HG03039 (cell line): ENCODE data around the gene UGT2B17.
"Not testable (repeated sequence)": the region's sequence is repeated elsewhere in the genome, so short reads cannot be mapped to it uniquely, and the experiment has no call there.

Experiments
- ATAC-seq: cut with Tn5 transposase; IDR thresholded peaks from one replicate; pipeline ENCODE4 v1.9.1; 2021; ENCODE audit warnings: mild to moderate bottlenecking, moderate library complexity; ENCODE audit not compliant: unreplicated experiment

UGT2B17 gene

DNA sequence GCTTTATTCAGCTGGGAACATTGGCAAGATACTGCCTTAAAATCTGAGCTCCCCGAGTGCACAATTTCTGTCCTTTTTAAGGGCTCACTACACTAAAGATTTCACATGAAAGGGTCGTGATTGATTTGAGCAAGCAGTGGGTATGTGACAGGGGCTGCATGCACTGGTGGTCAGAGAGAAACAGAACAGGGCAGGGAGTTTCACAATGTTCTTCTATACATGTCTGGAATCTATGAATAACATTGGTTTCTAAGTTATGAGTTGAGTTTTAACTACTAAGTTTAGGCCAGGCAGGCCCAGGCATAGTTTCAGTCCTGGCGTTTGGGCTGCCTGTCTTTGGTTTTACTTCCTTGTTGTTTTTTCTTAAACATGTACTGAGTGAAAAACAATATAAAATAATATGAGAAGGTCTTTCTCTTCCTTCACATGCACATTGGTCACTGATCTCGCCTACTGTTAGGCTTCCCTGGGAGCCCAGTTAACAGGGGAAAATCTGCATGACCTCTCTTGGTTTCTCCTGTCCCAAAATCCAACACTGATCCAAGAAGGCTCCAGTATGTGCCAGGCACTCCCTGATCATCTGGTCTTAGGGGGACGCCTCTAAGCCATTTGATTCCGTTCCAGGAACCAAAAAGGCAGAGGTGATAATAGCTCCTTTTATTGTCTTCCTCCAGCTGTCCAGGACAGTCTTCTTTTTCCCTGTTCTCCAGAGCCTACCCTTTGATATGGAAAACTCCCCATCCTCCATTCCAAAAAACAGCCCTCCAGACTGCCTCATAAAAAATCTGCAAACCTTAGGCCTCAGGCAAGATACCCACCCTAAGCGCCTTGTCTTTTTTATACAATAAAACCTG lies at the start of gene UGT2B17:
Gene UGT2B17, minus strand, starts transcription at position 51 of the 854 bp plus-strand sequence. CDS start 7,838 bp downstream, outside the sequence.
- peak; percentile 85 for ATAC-seq

DNA sequence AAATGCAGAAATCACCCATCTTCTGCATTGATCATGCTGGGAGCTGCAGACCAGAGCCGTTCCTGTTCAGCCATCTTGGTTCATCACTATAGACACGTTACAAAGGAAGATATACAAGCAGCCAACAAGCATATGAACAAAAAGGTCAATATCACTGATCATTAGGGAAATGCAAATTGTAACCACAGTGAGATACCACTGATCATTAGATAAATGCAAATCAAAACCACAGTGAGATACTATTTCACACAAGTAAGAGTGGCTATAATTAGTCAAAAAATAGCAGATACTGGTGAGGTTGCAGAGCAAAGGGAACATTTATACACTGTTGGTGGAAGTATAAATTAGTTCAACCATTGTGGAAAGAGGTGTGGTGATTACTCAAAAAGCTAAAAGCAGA lies 46.6 kb upstream of the UGT2B17 start:
- not testable (repeated sequence) for ATAC-seq

- ATAC-seq, result no peak
Measured at GRCh38 chr4:68617003-68617698, 41.0 kb upstream of the UGT2B17 start.

DNA sequence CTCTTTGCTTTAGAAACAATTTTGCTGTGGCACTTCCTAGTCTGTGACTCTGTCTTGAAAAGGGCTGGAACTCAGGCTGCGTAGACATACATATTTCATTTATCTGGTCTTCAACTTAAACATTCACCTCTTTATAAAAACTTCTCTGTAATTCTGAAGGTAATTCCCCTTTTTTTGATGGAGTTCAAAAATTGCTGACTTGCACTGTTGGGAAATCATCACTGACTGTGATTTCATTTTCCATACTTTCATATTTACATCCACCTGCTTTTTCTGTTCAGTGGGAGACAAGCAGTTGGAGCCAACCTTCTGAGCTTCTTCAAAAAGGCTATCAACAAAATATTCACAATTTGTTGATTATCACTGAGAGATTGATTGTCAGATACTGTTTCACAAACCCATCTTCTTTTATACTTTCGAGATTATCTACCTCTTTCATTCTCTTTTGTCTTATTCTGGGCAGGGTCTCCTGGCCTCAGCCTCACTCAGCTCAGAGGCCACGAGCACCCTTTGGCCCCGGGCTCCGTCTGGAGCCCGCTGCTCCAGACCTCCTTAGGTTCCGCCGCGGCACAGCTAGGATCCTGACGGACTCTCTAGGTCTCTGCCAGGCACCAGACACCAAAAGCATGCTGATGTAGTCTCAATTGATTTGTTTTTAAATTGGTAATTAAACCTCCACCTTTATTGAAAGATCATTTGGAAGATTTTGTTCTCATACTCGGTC lies 39.7 kb upstream of the UGT2B17 start:
- ATAC-seq, result no peak

GRCh38 chr4:68613752-68614151 lies 37.6 kb upstream of the UGT2B17 start:
- no peak for ATAC-seq

GRCh38 chr4:68606240-68606639 lies 30.1 kb upstream of the UGT2B17 start:
- no peak for ATAC-seq

DNA sequence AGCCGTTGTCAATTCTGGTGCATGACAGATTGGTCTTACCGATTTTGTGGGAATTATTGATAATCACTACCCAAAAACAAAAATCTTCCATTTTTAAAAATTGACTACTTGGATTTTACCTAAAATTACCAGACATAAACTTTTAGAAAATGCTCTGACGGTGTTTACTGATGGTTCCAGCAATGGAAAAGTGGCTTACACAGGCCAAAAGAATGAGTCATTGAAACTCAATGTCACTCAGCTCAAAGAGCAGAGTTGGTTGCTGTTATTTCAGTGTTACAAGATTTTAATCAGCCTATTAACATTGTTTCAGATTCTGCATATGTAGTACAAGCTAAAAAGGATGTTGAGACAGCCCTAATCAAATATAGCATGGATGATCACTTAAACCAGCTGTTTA lies 23.0 kb upstream of the UGT2B17 start:
- ATAC-seq, result no peak

- no peak for ATAC-seq
Measured at GRCh38 chr4:68597482-68597881, 21.4 kb upstream of the UGT2B17 start.

DNA sequence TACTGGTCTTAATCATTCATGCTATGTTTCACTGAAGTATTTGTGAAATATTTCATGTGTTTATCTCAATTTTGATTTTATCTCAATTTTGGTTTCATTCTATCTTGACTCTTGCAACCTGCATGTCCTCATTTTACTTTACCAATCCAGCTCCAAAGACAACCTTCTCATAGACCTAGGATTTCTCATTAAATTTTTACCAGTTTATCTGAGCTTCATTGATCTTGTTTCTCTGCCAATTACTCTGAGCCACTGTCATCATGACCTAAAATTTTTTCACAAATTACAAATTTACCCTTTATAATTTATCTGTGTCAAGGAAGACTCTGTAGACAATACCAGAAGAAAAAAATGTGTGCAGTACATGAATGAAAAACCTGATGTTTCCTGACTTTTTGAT lies 18.6 kb upstream of the UGT2B17 start:
- ATAC-seq, result no peak

DNA sequence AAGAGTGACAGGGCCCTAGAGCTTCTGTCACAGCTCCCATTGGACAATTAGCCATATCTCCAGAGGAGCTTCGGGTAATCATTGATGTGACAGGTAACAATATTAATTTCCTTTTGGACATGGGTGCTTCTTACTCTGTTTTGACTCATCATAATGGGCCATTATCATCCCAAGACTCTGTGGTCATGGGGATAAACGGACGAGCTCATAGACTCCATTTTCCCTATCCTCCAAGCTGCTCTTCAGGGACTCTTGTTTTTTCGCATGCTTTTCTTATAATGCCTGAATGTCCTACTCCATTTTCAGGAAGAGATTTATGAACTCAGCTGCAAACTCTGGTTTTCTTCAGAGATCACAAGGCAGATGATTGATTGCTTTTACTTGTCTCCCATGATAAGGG lies 17.0 kb upstream of the UGT2B17 start:
- ATAC-seq, result no peak

GRCh38 chr4:68592673-68593072 lies 16.6 kb upstream of the UGT2B17 start:
- no peak for ATAC-seq

DNA sequence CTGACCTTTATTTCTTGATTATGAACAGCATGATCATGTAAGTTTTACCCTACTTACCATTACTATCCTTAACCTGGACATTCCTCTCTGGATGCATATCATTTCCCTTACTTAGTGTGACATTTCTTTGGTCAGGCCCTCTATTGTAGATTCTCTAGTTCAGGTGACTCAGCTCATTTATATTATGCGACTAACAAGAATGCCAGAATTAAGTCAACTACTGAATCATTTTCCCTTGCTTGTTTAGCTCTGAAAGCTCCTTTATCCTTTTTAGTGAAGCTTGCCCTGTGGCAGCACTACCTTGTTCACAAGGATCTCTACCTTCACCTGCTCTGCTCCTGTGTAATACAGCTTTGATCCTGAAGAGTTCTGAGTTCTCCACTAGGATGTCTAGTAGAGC lies 15.1 kb upstream of the UGT2B17 start:
- no peak for ATAC-seq

- ATAC-seq, result no peak
Measured at GRCh38 chr4:68589790-68590189, 13.7 kb upstream of the UGT2B17 start.

DNA sequence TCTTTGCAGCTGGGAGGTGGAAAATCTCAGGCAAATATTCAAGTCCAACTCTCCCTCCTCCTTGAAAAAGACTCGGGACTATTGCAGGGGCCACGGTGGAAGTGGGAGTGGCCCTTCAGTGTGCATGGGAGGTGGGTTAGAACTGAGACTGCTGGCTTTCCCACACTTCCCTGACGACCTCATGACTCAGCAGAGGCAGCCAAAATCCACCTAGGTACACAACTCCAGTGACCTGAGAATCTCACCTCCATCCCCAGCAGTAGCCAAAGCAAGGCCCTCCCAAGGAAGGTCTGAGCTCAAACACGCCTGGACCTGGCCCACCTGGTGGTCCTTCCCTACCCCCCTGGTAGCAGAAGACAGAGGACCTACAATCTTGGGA lies 6.2 kb upstream of the UGT2B17 start:
- no peak for ATAC-seq

- no peak for ATAC-seq
Measured at GRCh38 chr4:68581383-68582338, 5.5 kb upstream of the UGT2B17 start.

DNA sequence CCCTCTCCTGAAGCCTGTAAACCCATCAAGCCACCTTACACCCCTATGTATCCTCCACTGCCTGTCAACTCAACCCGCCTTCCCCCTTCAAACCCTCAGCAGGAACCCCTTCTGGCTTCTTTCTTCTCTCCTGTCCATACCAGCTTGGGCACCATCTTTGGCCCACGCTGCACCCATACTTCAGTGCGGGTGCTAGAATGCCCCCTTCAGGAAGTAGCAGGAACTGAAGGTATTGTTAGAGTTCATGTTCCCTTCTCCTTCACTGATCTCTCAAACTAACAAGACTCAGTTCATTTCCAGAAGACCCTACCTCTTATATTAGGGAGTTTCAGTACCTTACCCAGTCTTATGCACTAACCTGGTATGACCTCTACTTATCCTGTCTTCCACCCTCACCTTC lies 1.5 kb upstream of the UGT2B17 start:
- ATAC-seq, result no peak

DNA sequence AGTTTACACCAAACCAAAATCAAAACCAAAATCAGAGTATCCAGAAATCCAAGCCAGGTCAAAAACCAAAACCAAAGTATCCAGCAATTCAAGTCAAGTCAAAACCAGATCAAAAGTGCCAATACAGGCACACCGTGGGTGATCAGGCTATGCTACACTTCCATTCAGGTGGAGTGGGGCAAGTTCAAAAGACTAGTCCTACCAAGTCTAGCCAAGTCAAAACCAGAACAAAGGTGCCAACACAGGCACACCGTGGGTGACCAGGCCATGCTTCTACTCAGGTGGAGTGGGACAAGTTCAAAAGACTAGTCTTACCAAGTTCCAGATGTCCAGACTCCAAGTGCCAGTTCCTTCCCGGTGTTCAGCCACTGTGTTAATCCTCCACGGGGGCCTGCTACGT lies 486 bp downstream of the UGT2B17 start:
- not testable (repeated sequence) for ATAC-seq

GRCh38 chr4:68575081-68575480 lies 1.0 kb downstream of the UGT2B17 start:
- ATAC-seq, result no peak

- ATAC-seq, result no peak
Measured at GRCh38 chr4:68572653-68573170, 3.4 kb downstream of the UGT2B17 start.

DNA sequence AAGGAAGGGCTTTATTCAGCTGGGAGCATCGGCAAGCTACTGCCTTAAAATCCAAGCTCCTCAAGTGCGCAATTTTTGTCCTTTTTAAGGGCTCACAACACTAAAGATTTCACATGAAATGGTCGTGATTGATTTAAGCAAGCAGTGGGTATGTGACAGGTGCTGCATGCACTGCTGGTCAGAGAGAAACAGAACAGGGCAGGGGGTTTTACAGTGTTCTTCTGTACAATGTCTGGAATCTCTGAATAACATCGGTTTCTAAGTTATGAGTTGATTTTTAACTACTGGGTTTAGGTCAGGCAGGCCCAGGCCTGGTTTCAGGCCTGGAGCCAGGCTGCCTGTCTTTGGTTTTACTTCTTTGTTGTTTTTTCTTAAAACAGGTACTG lies 6.0 kb downstream of the UGT2B17 start:
- peak; percentile 32 for ATAC-seq
